HG03442 (cell line): ENCODE data around the gene NFKBIA.
"Not testable (repeated sequence)": the region's sequence is repeated elsewhere in the genome, so short reads cannot be mapped to it uniquely, and the experiment has no call there.

Experiments used
- ATAC-seq: cut with Tn5 transposase; IDR thresholded peaks from one replicate; pipeline ENCODE4 v1.9.1; 2021; ENCODE audit warnings: mild to moderate bottlenecking, moderate library complexity; ENCODE audit not compliant: unreplicated experiment

Gene NFKBIA

DNA sequence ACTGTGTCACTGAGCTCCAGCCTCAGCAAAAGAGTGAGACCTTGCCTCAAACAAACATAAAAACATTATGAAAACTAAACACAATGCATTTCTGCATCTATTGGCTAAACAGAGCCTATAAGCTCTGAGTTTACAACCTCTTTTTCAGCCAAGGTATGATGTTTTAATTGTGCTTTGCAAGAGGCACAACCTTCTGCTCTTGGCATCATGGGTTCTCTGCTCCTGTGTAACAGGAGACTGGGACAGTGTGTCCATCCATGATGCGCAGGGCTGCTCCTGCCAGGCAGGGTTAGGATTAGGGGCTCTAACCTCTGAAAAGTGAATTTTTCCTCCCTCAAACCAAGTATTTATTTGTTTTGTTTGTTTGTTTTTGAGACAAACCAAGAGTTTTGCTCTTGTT, 5.0 kb upstream of the NFKBIA start:
- ATAC-seq, result no peak

DNA sequence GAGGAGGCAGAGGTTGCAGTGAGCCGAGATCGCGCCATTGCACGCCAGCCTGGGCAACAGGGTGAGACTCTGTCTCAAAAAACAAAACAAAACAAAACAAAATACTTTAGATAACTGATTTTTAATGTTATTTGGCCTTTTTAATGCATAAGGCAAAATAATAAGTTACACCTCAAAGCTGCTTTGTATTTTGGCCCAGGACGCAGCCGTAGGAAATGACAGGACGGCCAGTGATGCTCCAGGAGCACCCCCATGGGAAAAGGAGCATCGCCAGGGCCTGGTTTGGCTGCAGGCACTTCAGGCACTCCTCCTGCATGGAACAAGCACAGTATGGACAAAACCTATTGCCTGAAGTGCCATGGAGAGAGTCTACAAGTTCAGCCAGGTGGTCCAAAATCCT, 3.5 kb upstream of the NFKBIA start:
- no peak for ATAC-seq

- ATAC-seq, result no peak
Measured at GRCh38 chr14:35407306-35407630, 2.7 kb upstream of the NFKBIA start.

DNA sequence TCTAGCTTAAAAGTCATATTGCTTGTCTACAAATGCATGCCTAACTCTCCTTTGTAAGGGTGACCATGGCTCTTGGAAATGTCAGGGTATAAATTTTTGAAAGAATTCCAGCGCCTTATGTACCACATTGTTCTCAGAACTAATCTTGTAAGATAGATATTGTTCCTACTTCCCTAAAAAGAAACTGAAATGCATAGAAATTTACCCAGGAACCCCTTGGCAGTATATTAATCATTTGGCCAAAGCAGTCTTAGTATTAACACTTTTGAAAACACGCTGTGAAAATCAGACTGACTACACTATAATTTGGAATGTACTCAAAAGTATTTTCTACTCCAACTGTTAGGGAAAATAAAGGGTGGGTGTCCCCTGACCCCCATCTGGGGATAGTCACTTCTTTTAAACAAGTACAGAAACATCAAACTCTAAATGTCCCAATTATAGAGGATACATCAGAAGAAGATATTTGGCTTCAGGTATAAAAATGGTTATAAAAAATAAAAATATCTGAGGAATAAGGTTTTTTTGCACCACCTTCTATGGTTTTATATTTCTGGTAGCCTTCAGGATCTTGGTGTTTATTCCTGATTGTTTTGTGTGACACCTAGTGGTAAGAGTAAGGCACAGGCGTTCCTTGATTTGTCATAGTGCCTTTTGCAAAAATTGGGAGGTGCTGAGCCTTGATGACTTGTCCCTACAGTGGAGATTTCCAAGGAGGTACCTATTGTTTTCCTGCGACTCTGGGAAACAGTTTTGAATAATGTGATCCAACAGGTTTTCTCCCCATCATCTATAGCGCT, 2.2 kb upstream of the NFKBIA start:
- no peak for ATAC-seq

DNA sequence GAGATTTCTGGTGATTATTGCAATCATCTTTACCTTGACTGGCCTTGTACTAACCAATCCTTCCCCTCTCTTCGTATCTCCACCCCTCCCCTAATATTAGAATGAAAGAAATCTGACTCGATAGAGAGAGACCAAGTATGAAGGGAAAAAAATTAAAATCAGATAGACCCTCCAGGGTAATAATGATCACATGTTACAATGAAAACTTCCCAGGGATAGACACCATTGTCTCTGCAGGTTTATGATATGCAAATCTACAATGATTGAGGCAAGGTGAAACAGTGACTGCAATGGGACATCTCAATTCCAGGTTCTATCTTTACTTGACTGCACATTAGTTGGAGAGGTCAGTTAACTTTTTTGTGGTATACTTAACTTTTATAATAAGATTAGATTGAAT, 1.5 kb upstream of the NFKBIA start:
- no peak for ATAC-seq

GRCh38 chr14:35405304-35405996, 901 bp upstream of the NFKBIA start:
- no peak for ATAC-seq

- ATAC-seq, result peak; percentile 50
Measured at GRCh38 chr14:35403603-35404448, 723 bp downstream of the NFKBIA start.

- no peak for ATAC-seq
Measured at GRCh38 chr14:35403114-35403602, 1.4 kb downstream of the NFKBIA start.

- ATAC-seq, result no peak
Measured at GRCh38 chr14:35402323-35403113, 2.0 kb downstream of the NFKBIA start.

DNA sequence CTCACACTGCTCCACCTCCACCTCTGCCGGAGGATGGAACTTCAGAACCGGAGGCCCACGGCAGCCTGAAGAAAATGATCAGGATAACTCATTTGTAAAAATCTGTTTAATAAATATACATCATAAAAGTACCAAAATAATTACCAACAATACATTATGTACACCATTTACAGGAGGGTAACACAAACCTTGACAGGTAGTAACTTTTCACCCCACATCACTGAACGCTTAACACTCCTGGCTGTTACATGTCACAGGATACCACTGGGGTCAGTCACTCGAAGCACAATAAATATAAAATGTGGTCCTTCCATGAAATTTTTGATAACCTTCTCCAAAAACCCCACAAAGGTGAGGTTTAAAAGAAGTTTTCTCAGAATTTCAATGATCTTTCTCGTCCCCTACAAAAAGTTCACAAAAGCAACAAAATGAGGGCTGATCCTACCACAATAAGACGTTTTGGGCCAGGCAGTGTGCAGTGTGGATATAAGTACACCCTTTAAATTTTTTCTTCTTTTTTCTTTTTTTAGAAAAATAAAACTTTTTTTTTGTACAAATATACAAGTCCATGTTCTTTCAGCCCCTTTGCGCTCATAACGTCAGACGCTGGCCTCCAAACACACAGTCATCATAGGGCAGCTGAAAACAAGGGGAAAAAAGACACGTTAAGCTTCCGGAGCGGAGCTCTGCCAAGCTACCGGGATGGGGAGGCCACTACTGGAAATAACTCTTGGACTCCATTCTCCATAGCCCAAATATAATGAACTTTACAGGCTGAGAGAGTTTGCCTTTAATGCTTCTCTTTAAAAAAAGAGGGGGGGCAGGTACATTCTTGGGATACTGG, 2.9 kb downstream of the NFKBIA start:
- ATAC-seq, result no peak

DNA sequence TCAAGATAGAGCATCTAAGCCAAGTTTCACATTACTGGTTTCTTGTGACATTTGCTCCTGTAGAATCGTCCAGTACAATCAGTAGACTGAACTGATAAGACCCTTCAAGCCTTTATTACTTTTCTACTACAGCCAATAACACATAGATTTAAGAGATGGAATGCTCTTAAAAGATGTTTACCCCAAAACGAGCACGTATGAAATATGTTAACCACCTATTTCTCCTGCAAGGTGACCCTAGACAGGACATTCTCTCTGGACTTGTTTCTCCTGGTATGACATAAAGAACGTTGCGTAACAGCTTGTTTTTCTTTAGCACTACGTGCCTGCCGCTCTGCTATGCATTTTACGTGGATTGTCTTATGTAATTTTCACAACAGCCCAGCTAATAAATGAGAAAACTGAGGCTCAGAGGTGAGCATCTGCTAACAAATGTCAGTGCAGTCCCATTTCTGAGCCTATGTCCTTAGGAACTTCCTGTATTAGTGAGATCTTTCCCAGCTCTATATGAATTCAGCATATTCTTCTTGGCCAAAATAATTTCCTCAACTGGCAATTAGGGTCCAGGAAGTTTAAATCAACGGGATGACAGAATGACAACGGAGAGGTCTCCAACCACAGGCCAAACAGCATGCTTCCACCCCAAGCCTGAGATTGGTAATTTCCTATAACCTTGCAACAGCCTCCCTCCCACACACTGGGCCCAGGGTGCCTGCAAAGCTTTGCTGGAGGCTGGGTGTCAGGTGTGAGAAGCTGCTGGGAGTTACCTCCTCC, 3.7 kb downstream of the NFKBIA start:
- no peak for ATAC-seq

DNA sequence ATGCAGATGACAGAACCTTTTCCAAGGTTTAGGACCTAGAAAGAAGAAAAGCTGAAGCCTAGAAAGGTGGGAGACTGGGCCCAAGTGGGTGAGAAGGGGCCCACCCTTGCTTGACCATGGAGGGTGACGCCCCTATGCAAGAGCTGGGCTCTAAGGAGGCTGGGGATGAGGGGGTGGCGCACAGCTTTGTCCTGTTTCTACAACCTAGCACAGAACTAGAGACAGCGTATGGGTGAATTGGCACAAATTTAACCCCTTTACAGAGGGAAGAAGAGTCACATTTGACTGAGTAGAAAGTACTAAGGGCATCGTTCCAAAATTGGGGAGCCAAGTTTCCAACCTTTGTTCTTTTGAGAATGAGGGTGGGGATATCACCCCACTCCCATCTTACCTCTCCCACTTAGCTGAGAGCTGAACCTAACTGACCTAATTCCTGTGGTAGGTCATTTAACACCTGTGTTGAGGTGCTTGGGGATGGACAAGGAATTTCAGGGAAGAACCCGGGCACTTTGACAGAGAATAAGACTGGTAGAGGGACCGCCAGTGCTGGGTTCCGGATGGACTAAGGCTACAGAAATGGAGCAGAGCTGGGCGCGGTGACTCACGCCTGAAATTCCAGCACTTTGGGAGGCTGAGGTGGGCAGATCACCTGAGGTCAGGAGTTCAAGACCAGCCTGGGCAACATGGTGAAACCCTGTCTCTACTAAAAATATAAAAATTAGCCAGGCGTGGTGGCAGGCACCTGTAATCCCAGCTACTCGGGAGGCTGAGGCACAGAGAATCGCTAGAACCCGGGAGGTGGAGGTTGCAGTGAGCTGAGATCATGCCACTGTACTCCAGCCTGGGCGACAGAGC, 5.2 kb downstream of the NFKBIA start:
- no peak for ATAC-seq

- ATAC-seq, result no peak
Measured at GRCh38 chr14:35398071-35398584, 6.4 kb downstream of the NFKBIA start.

GRCh38 chr14:35396610-35397009, 7.9 kb downstream of the NFKBIA start:
- ATAC-seq, result not testable (repeated sequence)

- ATAC-seq, result no peak
Measured at GRCh38 chr14:35395283-35395682, 9.3 kb downstream of the NFKBIA start.

- no peak for ATAC-seq
Measured at GRCh38 chr14:35394326-35395013, 10.1 kb downstream of the NFKBIA start.

DNA sequence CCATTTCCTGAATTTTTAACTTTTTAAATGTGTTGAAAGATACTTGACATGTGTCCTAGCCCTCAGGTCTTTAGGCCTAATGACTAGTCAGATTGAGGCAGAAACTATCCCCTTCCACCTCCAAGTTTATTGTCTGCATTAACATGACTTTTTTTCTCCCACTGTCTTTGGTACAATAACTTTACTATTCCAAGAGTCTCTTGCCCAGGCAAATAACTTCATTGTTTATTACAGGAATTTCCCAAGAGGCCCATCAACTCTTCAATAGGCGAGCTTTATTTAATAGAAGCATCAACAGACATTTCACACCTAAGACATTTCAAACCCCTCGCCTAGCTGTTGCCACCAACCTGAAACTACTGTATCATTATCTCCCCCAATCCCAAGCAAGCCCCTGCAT, 10.7 kb downstream of the NFKBIA start:
- no peak for ATAC-seq
